HFF-Myc (cell line): ENCODE results near the gene GREB1.

ENCODE experiments used
- DNase-seq: peaks from one replicate; pipeline ENCODE4 v3.0.0-alpha.2; 2011; ENCODE audit warnings: low read depth; ENCODE audit errors: extremely low read depth
- H3K4me3 ChIP-seq: replicated peaks from 2 replicates; pipeline ENCODE4 v1.5.1; 2011; ENCODE audit warnings: low read depth, mild to moderate bottlenecking, control low read depth, low read length
- CTCF ChIP-seq: IDR thresholded peaks from 2 replicates; pipeline ENCODE4 v1.5.1; 2012; ENCODE audit warnings: mild to moderate bottlenecking, low read depth, low read length, control low read depth; ENCODE audit errors: missing control alignments

The GREB1 gene

GRCh38 chr2:11571170-11571569 lies 37.3 kb downstream of the GREB1 start:
- no peak for TF ChIP-seq CTCF
- no peak overlapping the region for H3K4me3 ChIP-seq
- DNase-seq: no peak

- no peak overlapping the region for H3K4me3 ChIP-seq
- TF ChIP-seq CTCF: no peak
- no peak for DNase-seq
Measured at GRCh38 chr2:11572996-11573395, 39.2 kb downstream of the GREB1 start.

- DNase-seq: no peak
- no peak for TF ChIP-seq CTCF
- no peak overlapping the region for H3K4me3 ChIP-seq
Measured at GRCh38 chr2:11573418-11574175, 39.8 kb downstream of the GREB1 start.

- no peak overlapping the region for H3K4me3 ChIP-seq
- no peak for DNase-seq
- no peak for TF ChIP-seq CTCF
Measured at GRCh38 chr2:11574176-11575046, 40.6 kb downstream of the GREB1 start.

GRCh38 chr2:11576398-11576797 lies 42.6 kb downstream of the GREB1 start:
- TF ChIP-seq CTCF: no peak
- no peak overlapping the region for H3K4me3 ChIP-seq
- DNase-seq: no peak

GRCh38 chr2:11577101-11577883 lies 43.4 kb downstream of the GREB1 start:
- no peak for DNase-seq
- H3K4me3 ChIP-seq: no peak overlapping the region
- TF ChIP-seq CTCF: no peak
